GM19372 (cell line): Measurements from ENCODE around the gene CTR9.
A peak's percentile ranks its signal among the peaks of the same experiment; 100 is the strongest.
"Not testable (repeated sequence)": the region's sequence is repeated elsewhere in the genome, so short reads cannot be mapped to it uniquely, and the experiment has no call there.

Source experiments
- ATAC-seq: cut with Tn5 transposase; IDR thresholded peaks from one replicate; pipeline ENCODE4 v1.9.1; 2021; ENCODE audit warnings: mild to moderate bottlenecking, low read depth, moderate library complexity; ENCODE audit not compliant: unreplicated experiment

Gene CTR9

GRCh38 chr11:10809373-10810160 is 58.5 kb downstream of the CTR9 start:
- peak; percentile 15 for ATAC-seq

DNA sequence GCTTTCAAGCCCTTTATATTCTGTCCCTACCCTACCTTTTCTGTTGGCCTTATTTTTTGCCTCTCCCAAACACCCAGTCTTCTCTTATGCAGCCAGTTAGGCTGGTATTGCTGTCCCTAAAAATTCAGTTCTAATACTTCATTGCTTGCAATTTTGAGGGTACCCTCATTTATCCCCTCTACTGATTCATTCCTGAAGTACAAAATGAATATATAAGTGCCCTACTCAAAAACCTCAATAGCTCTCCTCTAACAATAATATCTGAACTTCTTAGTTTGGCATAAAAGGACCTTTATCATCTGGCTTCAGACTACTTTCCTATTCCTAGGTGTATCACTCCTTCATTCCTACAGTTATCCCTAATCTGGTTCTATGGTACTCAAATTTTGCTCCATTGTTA is 62.9 kb downstream of the CTR9 start:
- no peak for ATAC-seq

- ATAC-seq = no peak
These were observed 67.5 kb downstream of the CTR9 start for GRCh38 chr11:10818594-10818993.

DNA sequence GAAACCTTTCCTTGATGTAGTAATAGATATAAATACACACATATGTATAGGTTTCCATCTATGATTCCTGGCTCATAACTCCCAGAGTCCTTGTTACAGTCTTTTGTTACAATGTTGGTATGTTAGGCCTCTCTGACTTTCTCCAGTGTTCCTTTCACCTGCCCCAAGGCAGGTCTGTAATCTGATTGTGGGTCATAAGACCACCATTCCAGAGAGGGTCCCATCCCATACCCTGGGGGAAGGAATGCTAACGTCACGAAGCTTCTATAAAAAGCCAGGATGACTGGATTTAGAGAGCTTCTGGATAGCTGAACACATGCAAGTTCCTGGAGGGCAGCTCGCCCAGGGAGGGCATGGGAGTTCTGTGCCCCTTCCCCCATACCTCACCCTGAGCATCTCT is 71.4 kb downstream of the CTR9 start:
- not testable (repeated sequence) for ATAC-seq

DNA sequence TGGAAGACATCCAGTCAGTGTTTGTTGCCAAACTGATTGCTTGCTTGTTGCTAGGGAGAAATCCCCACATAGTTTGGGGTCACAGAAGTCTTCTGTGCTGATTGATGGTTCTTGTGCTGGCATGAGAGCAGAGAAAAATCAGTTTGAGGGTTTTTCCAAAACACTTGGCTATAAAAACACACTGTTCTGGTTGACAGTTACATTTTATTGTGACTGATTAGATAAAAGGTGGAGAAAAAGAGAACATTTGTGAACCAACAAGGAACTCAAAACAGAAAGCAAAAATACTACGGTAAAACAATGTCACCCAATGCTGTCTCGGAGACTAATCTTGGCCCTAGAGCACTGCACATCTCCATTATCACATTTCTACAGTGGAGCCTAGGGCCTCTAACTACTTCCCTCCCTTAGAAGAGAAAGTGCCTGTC is 72.1 kb downstream of the CTR9 start:
- ATAC-seq = no peak

DNA sequence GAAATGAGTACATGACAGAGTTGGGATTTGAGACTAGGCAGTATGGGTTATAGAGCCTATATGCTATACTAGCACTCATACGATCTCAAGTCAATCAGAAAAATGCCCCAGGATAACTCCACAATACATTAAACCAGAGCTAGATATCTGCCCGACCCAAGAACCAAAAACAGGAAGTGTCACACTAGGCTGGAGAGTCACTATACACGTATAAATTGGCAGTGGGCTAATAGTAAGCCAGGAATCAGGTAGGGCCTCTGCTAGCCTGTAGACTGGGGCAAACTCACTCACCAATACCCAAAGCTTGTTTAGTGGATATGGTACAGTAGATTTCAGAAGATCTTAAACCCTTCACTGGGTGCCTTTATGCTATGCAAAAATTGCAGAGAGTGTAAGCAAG is 73.8 kb downstream of the CTR9 start:
- ATAC-seq = no peak

DNA sequence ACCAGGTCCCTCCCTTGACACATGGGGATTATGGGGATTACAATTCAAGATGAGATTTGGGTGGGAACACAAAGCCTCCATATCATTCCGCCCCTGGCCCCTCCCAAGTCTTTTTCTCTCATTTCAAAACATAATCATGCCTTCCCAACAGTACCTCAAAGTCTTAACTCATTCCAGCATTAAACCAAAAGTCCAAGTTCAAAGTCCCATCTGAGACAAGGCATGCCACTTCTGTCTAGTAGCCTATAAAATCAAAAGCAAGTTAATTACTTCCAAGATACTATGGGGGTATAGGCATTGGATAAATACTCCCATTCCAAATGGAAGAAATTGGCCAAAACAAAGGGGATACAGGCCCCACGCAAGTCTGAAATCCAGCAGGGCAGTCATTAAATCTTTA is 77.4 kb downstream of the CTR9 start:
- ATAC-seq = no peak

GRCh38 chr11:10829139-10829538 is 78.1 kb downstream of the CTR9 start:
- no peak for ATAC-seq
